ENCODE measurements around the gene OR2V2.

OR2V2 gene

GRCh38 chr5:181133610-181134231, 13.7 kb upstream of the OR2V2 start:
- CTCF ChIA-PET, result no interaction called here
- no peak for TF ChIP-seq CTCF (IDR thresholded peaks at IDR 0.05; ENCODE audit: insufficient read depth, low read length, missing control alignments)
- no peak for DNase-seq (ENCODE audit: low read depth, low spot score)
- POLR2A ChIA-PET, result no interaction called here
- H3K4me3 ChIP-seq (ENCODE audit: low read depth, low read length), result no peak overlapping the region

GRCh38 chr5:181134259-181134658, 13.1 kb upstream of the OR2V2 start:
- no peak for TF ChIP-seq CTCF (IDR thresholded peaks at IDR 0.05; ENCODE audit: insufficient read depth, low read length, missing control alignments)
- POLR2A ChIA-PET, result no interaction called here
- H3K4me3 ChIP-seq (ENCODE audit: low read depth, low read length), result no peak overlapping the region
- CTCF ChIA-PET, result no interaction called here
- DNase-seq (ENCODE audit: low read depth, low spot score), result no peak

GRCh38 chr5:181136361-181136955, 10.9 kb upstream of the OR2V2 start:
- TF ChIP-seq CTCF (IDR thresholded peaks at IDR 0.05; ENCODE audit: insufficient read depth, low read length, missing control alignments), result no peak
- H3K4me3 ChIP-seq (ENCODE audit: low read depth, low read length), result no peak overlapping the region
- no peak for DNase-seq (ENCODE audit: low read depth, low spot score)
- POLR2A ChIA-PET, result no interaction called here
- CTCF ChIA-PET, result interaction anchor here (0.6 kb wide), 1 partner anchor 28 kb away, joined by 4 read pairs; no protein-coding TSS in a partner anchor

- ChIA-PET POLR2A (no interaction called here), CTCF (interaction anchor here (1.0 kb wide), 1 partner anchor 20 kb away, joined by 5 read pairs; no protein-coding TSS in a partner anchor)
- TF ChIP-seq CTCF (IDR thresholded peaks at IDR 0.05; ENCODE audit: insufficient read depth, low read length, missing control alignments), result no peak
- no peak overlapping the region for H3K4me3 ChIP-seq (ENCODE audit: low read depth, low read length)
- DNase-seq (ENCODE audit: low read depth, low spot score), result no peak
Observed at GRCh38 chr5:181138258-181138657, 9.1 kb upstream of the OR2V2 start.

- ChIA-PET CTCF (no interaction called here), POLR2A (no interaction called here)
- no peak for DNase-seq (ENCODE audit: low read depth, low spot score)
- no peak overlapping the region for H3K4me3 ChIP-seq (ENCODE audit: low read depth, low read length)
- no peak for TF ChIP-seq CTCF (IDR thresholded peaks at IDR 0.05; ENCODE audit: insufficient read depth, low read length, missing control alignments)
Observed at GRCh38 chr5:181140766-181141165, 6.6 kb upstream of the OR2V2 start.

GRCh38 chr5:181142054-181142453, 5.3 kb upstream of the OR2V2 start:
- CTCF ChIA-PET, result no interaction called here

More at GRCh38 chr5:181142054-181142453, 5.3 kb upstream of the OR2V2 start:
- DNase-seq (ENCODE audit: low read depth, low spot score), result no peak
- TF ChIP-seq CTCF (IDR thresholded peaks at IDR 0.05; ENCODE audit: insufficient read depth, low read length, missing control alignments), result no peak
- POLR2A ChIA-PET, result no interaction called here
- H3K4me3 ChIP-seq (ENCODE audit: low read depth, low read length), result no peak overlapping the region
